ENCODE measurements around the gene C6orf132. TPM values are rescaled to one million over a fixed set of nuclear protein-coding genes. Genes with fewer than 3 reads are reported as not detected.

The C6orf132 gene
- total RNA-seq, 2 experiments from 2014 or later = 0.12 to 0.14 TPM

- intact Hi-C loops (cut with micrococcal nuclease) = no loop called here
- H3K9me3 Mint-ChIP-seq = no peaks in the 10 kb centered on the region
Observed at GRCh38 chr6:42106112-42107023, 36.1 kb downstream of the C6orf132 start.

DNA sequence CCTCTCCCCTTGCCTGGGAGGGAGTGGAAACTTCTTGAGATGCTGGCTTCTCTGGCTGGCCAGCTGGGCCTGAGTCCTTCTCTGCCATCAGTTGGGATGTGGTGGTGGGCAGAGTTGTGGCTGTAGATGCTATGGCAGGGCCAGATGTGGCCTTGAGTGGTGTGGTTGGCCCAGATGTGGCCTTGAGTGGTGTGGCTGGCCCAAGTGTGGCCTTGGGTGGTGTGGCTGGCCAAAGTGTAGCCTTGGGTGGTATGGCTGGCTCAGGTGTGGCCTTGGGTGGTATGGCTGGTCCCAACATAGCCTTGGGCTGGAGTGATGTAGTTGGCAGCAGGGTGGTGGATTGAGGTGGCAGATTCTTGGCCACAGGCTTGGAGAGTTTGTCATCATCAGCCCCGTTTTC lies 36.7 kb downstream of the C6orf132 start:
- H3K4me3 Mint-ChIP-seq = no peak overlapping the region
- H3K4me1 Mint-ChIP-seq (ENCODE audit: low read depth) = peaks cover 10% of the 10 kb centered on the region
- H3K27me3 Mint-ChIP-seq (ENCODE audit: low read depth) = no peaks in the 10 kb centered on the region
- CTCF ChIA-PET = interaction anchor here (2.1 to 2.9 kb wide), 3 partner anchors 10 to 89 kb away, joined by 5 to 17 read pairs (median 13); partner anchors contain the start of gene GUCA1B
- no peaks in the 10 kb centered on the region for H3K36me3 Mint-ChIP-seq (ENCODE audit: low read depth)
- intact Hi-C loops (cut with micrococcal nuclease) = loop anchor here (2.0 kb wide), 1 partner anchor 109 kb away; no protein-coding TSS in a partner anchor
- H3K27ac Mint-ChIP-seq = no peak overlapping the region
- no peaks in the 10 kb centered on the region for H3K9me3 Mint-ChIP-seq
- DNase-seq = no peak

More at GRCh38 chr6:42106112-42107023, 36.1 kb downstream of the C6orf132 start:
- no peaks in the 10 kb centered on the region for H3K36me3 Mint-ChIP-seq (ENCODE audit: low read depth)
- H3K27ac Mint-ChIP-seq = no peak overlapping the region
- CTCF ChIA-PET = interaction anchor here (0.5 to 2.9 kb wide), 3 partner anchors 11 to 420 kb away, joined by 3 to 13 read pairs (median 3); no protein-coding TSS in a partner anchor
- no peaks in the 10 kb centered on the region for H3K27me3 Mint-ChIP-seq (ENCODE audit: low read depth)
- peaks cover 7% of the 10 kb centered on the region for H3K4me1 Mint-ChIP-seq (ENCODE audit: low read depth)
- no peak overlapping the region for H3K4me3 Mint-ChIP-seq
- DNase-seq = no peak

DNA sequence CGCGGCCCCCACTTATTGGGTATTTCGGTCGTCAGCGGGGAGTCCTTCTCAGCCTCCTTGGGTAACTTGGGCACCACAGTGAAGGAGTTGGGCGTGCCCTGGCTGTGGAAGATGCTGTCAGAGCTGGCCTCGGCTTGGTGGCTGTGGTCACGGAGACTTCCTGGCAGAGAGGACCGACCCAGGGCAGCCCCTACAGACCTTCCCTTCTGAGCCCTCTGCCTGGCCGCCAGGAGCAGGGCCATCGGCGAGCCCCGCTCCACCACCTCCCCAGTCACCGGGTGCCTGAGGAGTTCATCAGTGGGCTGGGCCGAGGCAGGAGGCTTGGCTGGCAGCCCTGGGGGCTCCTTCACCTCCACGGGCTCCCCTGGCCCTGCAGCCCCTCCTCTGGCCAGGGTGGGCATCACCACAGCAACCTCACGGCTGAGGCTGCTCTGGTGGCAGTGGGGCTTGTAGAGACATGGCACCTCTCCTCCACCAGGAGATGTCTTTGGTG lies 37.2 kb downstream of the C6orf132 start:
- H3K27ac Mint-ChIP-seq = no peak overlapping the region
- intact Hi-C loops (cut with micrococcal nuclease) = loop anchor here (2.0 kb wide), 1 partner anchor 110 kb away; no protein-coding TSS in a partner anchor

GRCh38 chr6:42104804-42105125 lies 37.7 kb downstream of the C6orf132 start:
- no peak overlapping the region for H3K27ac Mint-ChIP-seq
- H3K9me3 Mint-ChIP-seq = no peaks in the 10 kb centered on the region
- CTCF ChIA-PET = interaction anchor here (0.7 to 3.0 kb wide), 37 partner anchors 8 to 443 kb away, joined by 3 to 18 read pairs (median 4); partner anchors contain the start of genes GUCA1A, GUCA1B and TAF8
- intact Hi-C loops (cut with micrococcal nuclease) = loop anchor here (1.0 to 2.0 kb wide), 7 partner anchors 29 to 443 kb away; partner anchors contain the start of genes PRICKLE4 and TAF8
- peaks cover 19% of the 10 kb centered on the region for H3K4me1 Mint-ChIP-seq (ENCODE audit: low read depth)
- H3K4me3 Mint-ChIP-seq = peak overlapping the region; percentile 51
- no peak for DNase-seq
- H3K27me3 Mint-ChIP-seq (ENCODE audit: low read depth) = no peaks in the 10 kb centered on the region
- no peaks in the 10 kb centered on the region for H3K36me3 Mint-ChIP-seq (ENCODE audit: low read depth)

More for the DNA sequence above, 37.2 kb downstream of the C6orf132 start:
- CTCF ChIA-PET = interaction anchor here (0.7 to 3.0 kb wide), 29 partner anchors 7 to 443 kb away, joined by 3 to 18 read pairs (median 6); partner anchors contain the start of genes GUCA1A, GUCA1B and TAF8
- Mint-ChIP-seq H3K9me3 (no peaks in the 10 kb centered on the region), H3K36me3 (ENCODE audit: low read depth) (no peaks in the 10 kb centered on the region), H3K27me3 (ENCODE audit: low read depth) (no peaks in the 10 kb centered on the region), H3K4me1 (ENCODE audit: low read depth) (peaks cover 15% of the 10 kb centered on the region), H3K4me3 (peak overlapping the region; percentile 51)
- DNase-seq = peak; percentile 8

DNA sequence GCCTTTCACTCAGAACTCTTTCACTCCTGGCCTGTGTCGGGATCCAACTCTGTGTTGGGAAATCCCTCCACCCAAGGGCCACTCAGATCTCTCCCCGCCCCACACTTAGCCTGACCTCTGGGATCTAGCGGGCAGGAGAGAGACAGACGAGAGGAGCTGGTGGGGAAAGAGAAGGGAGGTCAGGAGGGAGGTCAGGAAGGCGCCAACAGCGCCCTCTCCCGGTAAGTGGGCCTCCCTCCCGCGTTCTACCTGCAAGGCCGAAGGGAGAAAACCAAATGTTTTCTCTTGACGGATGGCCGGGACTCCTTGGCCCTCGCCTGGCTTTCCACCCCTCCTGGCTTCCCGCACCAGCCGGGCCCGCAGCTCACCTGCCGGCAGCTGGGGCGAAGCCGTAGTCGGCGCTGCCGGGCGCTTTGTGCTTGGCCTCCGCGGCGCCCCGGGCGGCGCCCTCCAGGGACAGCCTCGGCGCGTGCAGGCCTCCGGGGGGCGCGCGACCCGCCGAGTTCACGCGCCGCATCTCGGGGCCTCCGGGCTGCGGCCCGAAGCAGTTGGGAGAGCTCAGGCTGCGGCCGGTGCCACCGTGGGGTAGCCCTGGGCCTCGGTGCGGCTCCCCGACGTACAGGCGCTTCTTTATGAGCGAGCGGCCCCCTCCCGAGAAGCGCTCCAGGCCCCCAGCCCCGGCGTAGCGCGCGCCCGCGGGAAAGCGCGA lies 38.2 kb downstream of the C6orf132 start:
- Mint-ChIP-seq H3K27ac (no peak overlapping the region), H3K4me1 (ENCODE audit: low read depth) (peaks cover 21% of the 10 kb centered on the region), H3K4me3 (peak overlapping the region; percentile 65), H3K27me3 (ENCODE audit: low read depth) (no peaks in the 10 kb centered on the region), H3K36me3 (ENCODE audit: low read depth) (no peaks in the 10 kb centered on the region), H3K9me3 (no peaks in the 10 kb centered on the region)
- peak; percentile 87 for DNase-seq
- intact Hi-C loops (cut with micrococcal nuclease) = loop anchor here (1.0 to 2.0 kb wide), 7 partner anchors 29 to 443 kb away; partner anchors contain the start of genes PRICKLE4 and TAF8
- CTCF ChIA-PET = interaction anchor here (0.7 to 3.0 kb wide), 41 partner anchors 8 to 444 kb away, joined by 3 to 18 read pairs (median 4); partner anchors contain the start of genes GUCA1A, GUCA1B and TAF8

DNA sequence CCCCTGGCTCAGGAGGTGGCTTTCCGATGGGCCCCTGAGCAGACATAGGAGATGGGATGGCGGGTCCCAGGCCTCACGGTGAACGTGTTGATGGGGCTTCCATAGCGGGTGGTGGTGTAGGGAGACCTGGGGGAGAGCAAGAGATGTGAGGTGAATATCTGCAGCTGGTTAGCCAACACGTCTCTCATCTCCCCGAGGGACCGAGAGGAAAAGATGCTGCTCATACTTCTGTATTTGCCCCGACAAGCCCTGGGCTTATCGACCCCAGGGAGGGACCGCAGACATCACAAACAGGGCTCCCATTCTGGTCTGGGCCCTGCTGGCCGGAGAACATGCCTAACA lies 38.7 kb downstream of the C6orf132 start:
- H3K9me3 Mint-ChIP-seq = no peaks in the 10 kb centered on the region
- H3K4me3 Mint-ChIP-seq = peak overlapping the region; percentile 65
- intact Hi-C loops (cut with micrococcal nuclease) = loop anchor here (1.0 to 2.0 kb wide), 7 partner anchors 28 to 444 kb away; partner anchors contain the start of genes PRICKLE4 and TAF8
- no peak for DNase-seq
- peaks cover 21% of the 10 kb centered on the region for H3K4me1 Mint-ChIP-seq (ENCODE audit: low read depth)
- no peaks in the 10 kb centered on the region for H3K36me3 Mint-ChIP-seq (ENCODE audit: low read depth)
- no peak overlapping the region for H3K27ac Mint-ChIP-seq
- no peaks in the 10 kb centered on the region for H3K27me3 Mint-ChIP-seq (ENCODE audit: low read depth)
- CTCF ChIA-PET = interaction anchor here (0.7 to 3.0 kb wide), 27 partner anchors 8 to 444 kb away, joined by 3 to 18 read pairs (median 6); partner anchors contain the start of genes GUCA1B and TAF8

DNA sequence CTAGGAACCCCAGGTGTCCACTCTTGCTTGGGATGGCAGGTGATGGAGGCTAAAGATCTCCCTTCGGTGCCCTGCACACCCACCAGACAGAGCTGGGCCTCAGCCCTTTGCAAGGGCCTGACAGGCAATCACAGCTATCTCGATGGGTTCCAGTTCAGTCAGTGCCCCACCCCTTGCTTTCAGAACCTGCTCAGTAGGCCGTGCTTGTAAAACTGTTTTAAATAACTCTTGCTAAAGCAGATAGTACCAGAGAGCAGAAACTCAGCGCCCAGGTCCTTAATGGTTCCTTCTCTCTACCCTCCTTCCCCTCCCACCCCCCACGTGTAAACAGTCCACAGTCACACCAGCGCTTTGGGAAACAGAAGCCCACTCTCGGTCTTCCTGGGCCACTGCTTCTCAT lies 39.2 kb downstream of the C6orf132 start:
- DNase-seq = no peak
- no peak overlapping the region for H3K27ac Mint-ChIP-seq
- intact Hi-C loops (cut with micrococcal nuclease) = no loop called here
- no peaks in the 10 kb centered on the region for H3K9me3 Mint-ChIP-seq
- no peaks in the 10 kb centered on the region for H3K36me3 Mint-ChIP-seq (ENCODE audit: low read depth)
- CTCF ChIA-PET = interaction anchor here (0.6 to 3.0 kb wide), 15 partner anchors 9 to 445 kb away, joined by 3 to 18 read pairs (median 7); partner anchors contain the start of gene TAF8
- peak overlapping the region; percentile 65 for H3K4me3 Mint-ChIP-seq
- H3K27me3 Mint-ChIP-seq (ENCODE audit: low read depth) = no peaks in the 10 kb centered on the region
- peaks cover 21% of the 10 kb centered on the region for H3K4me1 Mint-ChIP-seq (ENCODE audit: low read depth)

GRCh38 chr6:42101186-42101657 lies 41.2 kb downstream of the C6orf132 start:
- CTCF ChIA-PET = interaction anchor here (1.1 to 1.2 kb wide), 2 partner anchors 9 to 67 kb away, joined by 3 to 4 read pairs; no protein-coding TSS in a partner anchor
- Mint-ChIP-seq H3K4me1 (ENCODE audit: low read depth) (peaks cover 21% of the 10 kb centered on the region), H3K27ac (no peak overlapping the region), H3K4me3 (no peak overlapping the region), H3K9me3 (no peaks in the 10 kb centered on the region), H3K27me3 (ENCODE audit: low read depth) (no peaks in the 10 kb centered on the region), H3K36me3 (ENCODE audit: low read depth) (no peaks in the 10 kb centered on the region)
- intact Hi-C loops (cut with micrococcal nuclease) = no loop called here
- no peak for DNase-seq

GRCh38 chr6:42100029-42100901 lies 42.2 kb downstream of the C6orf132 start:
- H3K27me3 Mint-ChIP-seq (ENCODE audit: low read depth) = no peaks in the 10 kb centered on the region
- CTCF ChIA-PET = interaction anchor here (1.1 to 1.6 kb wide), 4 partner anchors 8 to 448 kb away, joined by 3 to 4 read pairs (median 4); no protein-coding TSS in a partner anchor
- H3K4me1 Mint-ChIP-seq (ENCODE audit: low read depth) = peaks cover 21% of the 10 kb centered on the region
- H3K9me3 Mint-ChIP-seq = no peaks in the 10 kb centered on the region
- peak; percentile 22 for DNase-seq
- H3K27ac Mint-ChIP-seq = peak overlapping the region; percentile 77
- H3K36me3 Mint-ChIP-seq (ENCODE audit: low read depth) = no peaks in the 10 kb centered on the region
- intact Hi-C loops (cut with micrococcal nuclease) = no loop called here
- no peak overlapping the region for H3K4me3 Mint-ChIP-seq

DNA sequence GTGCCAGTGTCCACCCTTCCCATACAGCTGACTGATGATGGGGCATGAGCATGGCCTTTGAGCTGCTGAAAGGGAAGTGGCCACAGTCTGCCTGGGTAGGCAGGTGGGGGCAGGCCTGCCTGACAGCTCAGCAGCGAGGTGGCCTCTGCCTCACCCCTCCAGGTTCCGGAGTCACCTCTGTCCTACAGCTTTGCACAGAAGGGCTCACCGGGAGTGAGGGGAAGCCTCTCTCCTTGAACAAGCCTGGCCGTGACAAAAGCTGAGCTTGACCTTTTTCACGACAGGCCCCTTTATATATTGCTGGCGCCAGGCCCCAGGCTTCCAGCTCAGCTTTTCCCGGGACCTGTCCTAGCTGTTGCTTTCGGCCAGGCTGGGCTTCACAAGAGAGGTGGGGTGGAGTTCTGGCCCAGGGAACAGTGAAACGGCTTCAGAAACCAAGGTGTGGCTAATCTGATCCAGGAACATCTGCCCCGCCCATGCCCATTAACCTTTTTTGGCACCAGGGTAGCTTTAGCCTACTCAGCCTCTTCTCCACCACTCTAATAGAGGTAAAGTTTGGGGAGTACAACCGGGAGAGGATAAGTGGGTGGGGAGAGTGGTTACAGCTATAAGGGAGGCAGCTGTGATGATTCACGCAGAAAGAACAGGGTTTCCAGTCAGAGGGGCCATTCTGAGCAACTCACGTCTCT lies 42.9 kb downstream of the C6orf132 start:
- CTCF ChIA-PET = interaction anchor here (0.9 to 1.6 kb wide), 5 partner anchors 11 to 449 kb away, joined by 3 to 4 read pairs (median 3); no protein-coding TSS in a partner anchor
- H3K27ac Mint-ChIP-seq = peak overlapping the region; percentile 77
- H3K4me1 Mint-ChIP-seq (ENCODE audit: low read depth) = peaks cover 21% of the 10 kb centered on the region
- H3K9me3 Mint-ChIP-seq = no peaks in the 10 kb centered on the region
- intact Hi-C loops (cut with micrococcal nuclease) = no loop called here
- no peaks in the 10 kb centered on the region for H3K36me3 Mint-ChIP-seq (ENCODE audit: low read depth)
- no peak overlapping the region for H3K4me3 Mint-ChIP-seq
- peak; percentile 34 for DNase-seq
- no peaks in the 10 kb centered on the region for H3K27me3 Mint-ChIP-seq (ENCODE audit: low read depth)
